Gastrocnemius medialis (tissue), 4 donors: Measurements from ENCODE around the gene CHST2. TPM values are rescaled to one million over a fixed set of nuclear protein-coding genes. Genes with fewer than 3 reads are reported as not detected.

ENCODE experiments used
- ATAC-seq, 2 donors: fragments of 150-250 bp; one replicate each; pipeline ENCODE4 v1.9.1; 2016
- DNase-seq, 2 donors: peaks; one replicate each; pipeline ENCODE4 v3.0.0-alpha.2; 2019
- H3K27ac ChIP-seq, 4 donors: fragments of 200-600 bp; sonication (generic); 1 replicate in 1 of 4; 2 replicates in 3 of 4; pipeline ENCODE4 v1.5.1; 2016 to 2018; ENCODE audit warnings: mild to moderate bottlenecking in 2 of 4, moderate library complexity in 1 of 4
- H3K27me3 ChIP-seq, 3 donors: fragments of 200-600 bp; sonication (generic) in 2 of 3; 1 replicate in 1 of 3; 2 replicates in 2 of 3; pipeline versions ENCODE4 v1.5.1 to v1.6.0; 2016 to 2019; ENCODE audit warnings: mild to moderate bottlenecking in 1 of 3, moderate library complexity in 1 of 3
- H3K36me3 ChIP-seq, 2 donors: fragments of 200-600 bp; sonication (generic) in 1 of 2; one replicate each; pipeline ENCODE4 v1.5.1; 2017 to 2018
- H3K4me1 ChIP-seq, 2 donors: fragments of 200-600 bp; sonication (generic) in 1 of 2; one replicate each; pipeline ENCODE4 v1.5.1; 2016 to 2017; ENCODE audit warnings: mild to moderate bottlenecking in 2 of 2
- H3K4me3 ChIP-seq, 4 donors: fragments of 200-600 bp; sonication (generic) in 3 of 4; 1 replicate in 1 of 4; 2 replicates in 3 of 4; pipeline ENCODE4 v1.5.1; 2016 to 2019; ENCODE audit warnings: mild to moderate bottlenecking in 2 of 4
- H3K9me3 ChIP-seq, 3 donors: fragments of 200-600 bp; sonication (generic) in 2 of 3; 1 replicate in 1 of 3; 2 replicates in 2 of 3; pipeline ENCODE4 v1.5.1; 2016 to 2019
- POLR2A ChIP-seq, 2 donors: fragments of 450-650 bp; IDR thresholded peaks; one replicate each; pipeline ENCODE4 v1.6.1; 2017; ENCODE audit warnings: antibody characterized with exemption in 2 of 2, mild to moderate bottlenecking in 2 of 2, moderate library complexity in 2 of 2
- in situ Hi-C, 4 donors: fragments of 200-750 bp; cut with MboI; loops; one replicate each; pipeline versions ENCODE4 v1.15.0 to v1.8.0; 2017; ENCODE audit warnings: low sequenced_read_pairs in 4 of 4
- intact Hi-C: fragments of 100-400 bp; cut with DNase I; formaldehyde crosslinking; loops from one replicate; pipeline ENCODE4 v1.15.1; 2023; ENCODE audit warnings: low total_unique reads
- total RNA-seq, 4 donors: library from RNA; depleted of rRNA; stranded (reverse); fragments of >200 nt; gene quantifications; one replicate each; pipeline versions ENCODE4 v1.1.0 to v1.2.3, GENCODE V29; 2016
- TF ChIP-seq, protein P1 (sequence below), 5 experiments: fragments of 450-650 bp in 3 of 5; fragments of 200-600 bp in 2 of 5; sonication (generic) in 2 of 5; IDR thresholded peaks in 4 of 5; conservative IDR thresholded peaks in 1 of 5; 1 replicate in 4 of 5; 2 replicates in 1 of 5; pipeline ENCODE4 v1.5.1; 2016 to 2019; ENCODE audit warnings: antibody characterized with exemption in 5 of 5, mild to moderate bottlenecking in 3 of 5, moderate library complexity in 3 of 5

CHST2 gene
- total RNA-seq, 4 donors from 2014 or later: 0.41 to 2.9 (median 1.8) TPM

- Histone ChIP-seq H3K27me3 (no peaks in the 10 kb centered on the region), H3K9me3 (no peaks in the 10 kb centered on the region), H3K4me1 (no peaks in the 10 kb centered on the region), H3K36me3 (no peaks in the 10 kb centered on the region), H3K4me3 (no peak overlapping the region), H3K27ac (no peak overlapping the region)
- intact Hi-C loops (no loop called here), in situ Hi-C loops (no loop called here)
- DNase-seq (no peak), ATAC-seq (no peak)
- TF ChIP-seq, protein P1, sequence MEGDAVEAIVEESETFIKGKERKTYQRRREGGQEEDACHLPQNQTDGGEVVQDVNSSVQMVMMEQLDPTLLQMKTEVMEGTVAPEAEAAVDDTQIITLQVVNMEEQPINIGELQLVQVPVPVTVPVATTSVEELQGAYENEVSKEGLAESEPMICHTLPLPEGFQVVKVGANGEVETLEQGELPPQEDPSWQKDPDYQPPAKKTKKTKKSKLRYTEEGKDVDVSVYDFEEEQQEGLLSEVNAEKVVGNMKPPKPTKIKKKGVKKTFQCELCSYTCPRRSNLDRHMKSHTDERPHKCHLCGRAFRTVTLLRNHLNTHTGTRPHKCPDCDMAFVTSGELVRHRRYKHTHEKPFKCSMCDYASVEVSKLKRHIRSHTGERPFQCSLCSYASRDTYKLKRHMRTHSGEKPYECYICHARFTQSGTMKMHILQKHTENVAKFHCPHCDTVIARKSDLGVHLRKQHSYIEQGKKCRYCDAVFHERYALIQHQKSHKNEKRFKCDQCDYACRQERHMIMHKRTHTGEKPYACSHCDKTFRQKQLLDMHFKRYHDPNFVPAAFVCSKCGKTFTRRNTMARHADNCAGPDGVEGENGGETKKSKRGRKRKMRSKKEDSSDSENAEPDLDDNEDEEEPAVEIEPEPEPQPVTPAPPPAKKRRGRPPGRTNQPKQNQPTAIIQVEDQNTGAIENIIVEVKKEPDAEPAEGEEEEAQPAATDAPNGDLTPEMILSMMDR (IDR thresholded peaks at IDR 0.05 in 4 of 5, conservative IDR thresholded peaks at IDR 0.05 in 1 of 5): no peak
- no peak for TF ChIP-seq POLR2A (IDR thresholded peaks at IDR 0.05)
Measured at GRCh38 chr3:143078883-143079282, 40.7 kb upstream of the CHST2 start.

GRCh38 chr3:143080196-143080595, 39.4 kb upstream of the CHST2 start:
- DNase-seq (no peak), ATAC-seq (no peak)
- in situ Hi-C loops (no loop called here), intact Hi-C loops (no loop called here)
- Histone ChIP-seq H3K36me3 (no peaks in the 10 kb centered on the region), H3K27ac (no peak overlapping the region), H3K4me3 (no peak overlapping the region), H3K27me3 (no peaks in the 10 kb centered on the region), H3K4me1 (no peaks in the 10 kb centered on the region), H3K9me3 (no peaks in the 10 kb centered on the region)
- TF ChIP-seq POLR2A (IDR thresholded peaks at IDR 0.05): no peak
- TF ChIP-seq, protein P1 (IDR thresholded peaks at IDR 0.05 in 4 of 5, conservative IDR thresholded peaks at IDR 0.05 in 1 of 5): no peak

GRCh38 chr3:143081365-143081764, 38.2 kb upstream of the CHST2 start:
- in situ Hi-C loops: no loop called here
- DNase-seq (no peak), ATAC-seq (no peak)
- no peaks in the 10 kb centered on the region for H3K27me3 ChIP-seq
- no peak overlapping the region for H3K4me3 ChIP-seq
- H3K27ac ChIP-seq: no peak overlapping the region
- no peaks in the 10 kb centered on the region for H3K4me1 ChIP-seq
- TF ChIP-seq, protein P1 (IDR thresholded peaks at IDR 0.05 in 4 of 5, conservative IDR thresholded peaks at IDR 0.05 in 1 of 5): no peak
- no peak for TF ChIP-seq POLR2A (IDR thresholded peaks at IDR 0.05)
- intact Hi-C loops: no loop called here
- H3K36me3 ChIP-seq: no peaks in the 10 kb centered on the region
- no peaks in the 10 kb centered on the region for H3K9me3 ChIP-seq

GRCh38 chr3:143081844-143082778, 37.5 kb upstream of the CHST2 start:
- no peak overlapping the region for H3K27ac ChIP-seq
- no peaks in the 10 kb centered on the region for H3K36me3 ChIP-seq
- no peak overlapping the region for H3K4me3 ChIP-seq
- no peaks in the 10 kb centered on the region for H3K9me3 ChIP-seq
- ATAC-seq: no peak
- no peak for DNase-seq
- intact Hi-C loops (no loop called here), in situ Hi-C loops (no loop called here)
- TF ChIP-seq, protein P1 (IDR thresholded peaks at IDR 0.05 in 4 of 5, conservative IDR thresholded peaks at IDR 0.05 in 1 of 5): no peak
- TF ChIP-seq POLR2A (IDR thresholded peaks at IDR 0.05): no peak
- H3K27me3 ChIP-seq: no peaks in the 10 kb centered on the region
- H3K4me1 ChIP-seq: no peaks in the 10 kb centered on the region
